Right atrium auricular region (tissue), 2 donors: Measurements from ENCODE around the gene VASP. TPM values are rescaled to one million over a fixed set of nuclear protein-coding genes. Genes with fewer than 3 reads are reported as not detected.

ENCODE experiments used
- DNase-seq: peaks from one replicate; pipeline ENCODE4 v3.0.0-alpha.2; 2019; ENCODE audit warnings: low spot score
- H3K27ac ChIP-seq, 2 donors: fragments of 200-600 bp; sonication (generic); 1 replicate in 1 of 2; 2 replicates in 1 of 2; pipeline ENCODE4 v1.5.1; 2016 to 2019
- H3K27me3 ChIP-seq, 2 donors: fragments of 200-600 bp; sonication (generic); one replicate each; pipeline versions ENCODE4 v1.5.1 to v1.6.0; 2017 to 2019
- H3K36me3 ChIP-seq: fragments of 200-600 bp; sonication (generic); one replicate; pipeline ENCODE4 v1.5.1; 2016
- H3K4me1 ChIP-seq, 2 donors: fragments of 200-600 bp; sonication (generic); one replicate each; pipeline versions ENCODE4 v1.5.1 to v1.6.0; 2017 to 2019
- H3K4me3 ChIP-seq, 2 donors: fragments of 200-600 bp; sonication (generic); 1 replicate in 1 of 2; 2 replicates in 1 of 2; pipeline ENCODE4 v1.5.1; 2017 to 2019; ENCODE audit warnings: mild to moderate bottlenecking in 1 of 2, moderate library complexity in 1 of 2
- H3K9me3 ChIP-seq, 2 donors: fragments of 200-600 bp; sonication (generic); one replicate each; pipeline ENCODE4 v1.5.1; 2019
- total RNA-seq, 2 donors: library from RNA; depleted of rRNA; stranded (reverse); fragments of >200 nt; gene quantifications; one replicate each; pipeline ENCODE4 v1.1.0, GENCODE V29; 2016
- TF ChIP-seq, protein P1 (sequence below), 2 donors: fragments of 200-600 bp; sonication (generic); IDR thresholded peaks; one replicate each; pipeline ENCODE4 v1.5.1; 2019; ENCODE audit warnings: antibody characterized with exemption in 2 of 2

VASP gene
- total RNA-seq, 2 donors from 2014 or later: 61.4 to 61.7 TPM

- Histone ChIP-seq H3K4me3 (no peak overlapping the region), H3K9me3 (no peaks in the 10 kb centered on the region), H3K27ac (no peak overlapping the region), H3K36me3 (no peaks in the 10 kb centered on the region), H3K4me1 (peaks cover 0 to 31% of the 10 kb centered on the region in 2 donors), H3K27me3 (no peaks in the 10 kb centered on the region)
- no peak for DNase-seq
- TF ChIP-seq, protein P1, sequence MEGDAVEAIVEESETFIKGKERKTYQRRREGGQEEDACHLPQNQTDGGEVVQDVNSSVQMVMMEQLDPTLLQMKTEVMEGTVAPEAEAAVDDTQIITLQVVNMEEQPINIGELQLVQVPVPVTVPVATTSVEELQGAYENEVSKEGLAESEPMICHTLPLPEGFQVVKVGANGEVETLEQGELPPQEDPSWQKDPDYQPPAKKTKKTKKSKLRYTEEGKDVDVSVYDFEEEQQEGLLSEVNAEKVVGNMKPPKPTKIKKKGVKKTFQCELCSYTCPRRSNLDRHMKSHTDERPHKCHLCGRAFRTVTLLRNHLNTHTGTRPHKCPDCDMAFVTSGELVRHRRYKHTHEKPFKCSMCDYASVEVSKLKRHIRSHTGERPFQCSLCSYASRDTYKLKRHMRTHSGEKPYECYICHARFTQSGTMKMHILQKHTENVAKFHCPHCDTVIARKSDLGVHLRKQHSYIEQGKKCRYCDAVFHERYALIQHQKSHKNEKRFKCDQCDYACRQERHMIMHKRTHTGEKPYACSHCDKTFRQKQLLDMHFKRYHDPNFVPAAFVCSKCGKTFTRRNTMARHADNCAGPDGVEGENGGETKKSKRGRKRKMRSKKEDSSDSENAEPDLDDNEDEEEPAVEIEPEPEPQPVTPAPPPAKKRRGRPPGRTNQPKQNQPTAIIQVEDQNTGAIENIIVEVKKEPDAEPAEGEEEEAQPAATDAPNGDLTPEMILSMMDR (IDR thresholded peaks at IDR 0.05): no peak
Observed at GRCh38 chr19:45502111-45502510, 5.2 kb upstream of the VASP start.

GRCh38 chr19:45503909-45504308 is 3.4 kb upstream of the VASP start:
- TF ChIP-seq, protein P1 (IDR thresholded peaks at IDR 0.05): no peak
- H3K9me3 ChIP-seq: no peaks in the 10 kb centered on the region
- no peaks in the 10 kb centered on the region for H3K36me3 ChIP-seq
- no peak overlapping the region for H3K27ac ChIP-seq
- peaks cover 0 to 14% of the 10 kb centered on the region in 2 donors for H3K4me1 ChIP-seq
- H3K4me3 ChIP-seq: no peak overlapping the region
- no peak for DNase-seq
- no peaks in the 10 kb centered on the region for H3K27me3 ChIP-seq

DNA sequence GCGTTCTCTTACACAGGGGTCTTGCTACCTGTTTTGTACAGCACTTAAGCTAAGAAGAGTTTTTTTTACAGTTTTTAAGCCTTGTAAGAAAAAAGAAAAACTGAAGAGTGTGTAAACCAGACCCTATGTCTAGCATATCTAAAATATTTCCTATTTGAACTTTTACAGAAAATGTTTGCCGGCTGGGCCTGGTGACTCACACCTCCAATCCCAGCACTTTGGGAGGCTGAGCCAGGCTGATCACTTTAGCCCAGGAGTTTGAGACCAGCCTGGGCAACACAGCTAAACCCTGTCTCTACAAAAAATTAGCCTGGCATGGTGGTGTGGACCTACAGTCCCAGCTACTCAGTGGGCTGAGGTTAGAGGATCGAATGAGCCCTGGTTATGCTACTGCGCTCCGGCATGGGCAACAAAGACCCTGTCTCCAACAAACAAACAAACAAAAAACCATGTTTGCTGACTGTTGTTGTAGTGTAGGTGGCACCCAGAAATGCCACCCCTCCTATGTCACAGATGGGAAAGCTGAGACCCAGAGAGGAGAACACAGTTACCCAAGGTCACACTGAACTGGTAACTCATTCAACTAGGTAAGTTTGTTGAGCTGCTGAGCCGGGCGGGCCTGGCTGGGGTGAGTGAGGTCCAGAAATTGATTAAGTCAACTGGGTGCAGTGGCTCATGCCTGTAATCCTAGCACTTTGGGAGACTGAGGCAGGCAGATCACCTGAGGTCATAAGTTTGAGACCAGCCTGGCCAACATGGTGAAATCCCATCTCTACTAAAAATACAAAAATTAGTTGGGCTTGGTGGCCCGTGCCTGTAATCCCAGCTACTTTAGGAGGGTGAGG is 1.9 kb upstream of the VASP start:
- Histone ChIP-seq H3K27ac (peak overlapping the region; percentile 95 to 96), H3K9me3 (no peaks in the 10 kb centered on the region), H3K4me3 (no peak overlapping the region), H3K4me1 (peaks cover 0 to 18% of the 10 kb centered on the region in 2 donors), H3K27me3 (no peaks in the 10 kb centered on the region), H3K36me3 (no peaks in the 10 kb centered on the region)
- TF ChIP-seq, protein P1 (IDR thresholded peaks at IDR 0.05): no peak
- no peak for DNase-seq

DNA sequence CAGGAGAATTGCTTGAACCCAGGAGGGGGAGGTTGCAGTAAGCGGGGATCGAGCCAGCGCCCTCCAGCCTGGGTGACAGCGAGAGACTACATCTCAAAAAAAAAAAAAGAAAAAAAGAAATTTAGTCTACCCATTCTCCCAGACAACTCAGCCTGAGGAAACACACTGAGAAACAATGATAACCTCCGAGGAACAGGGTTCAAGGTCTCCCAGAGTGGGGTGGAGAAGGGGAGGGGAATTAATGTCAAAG is 1.4 kb upstream of the VASP start:
- H3K27me3 ChIP-seq: no peaks in the 10 kb centered on the region
- H3K36me3 ChIP-seq: no peaks in the 10 kb centered on the region
- TF ChIP-seq, protein P1 (IDR thresholded peaks at IDR 0.05): no peak
- peak overlapping the region; percentile 99 to 100 for H3K4me3 ChIP-seq
- DNase-seq: no peak
- H3K9me3 ChIP-seq: no peaks in the 10 kb centered on the region
- H3K27ac ChIP-seq: peak overlapping the region; percentile 95 to 96
- H3K4me1 ChIP-seq: peaks cover 0 to 22% of the 10 kb centered on the region in 2 donors

- no peaks in the 10 kb centered on the region for H3K27me3 ChIP-seq
- H3K36me3 ChIP-seq: no peaks in the 10 kb centered on the region
- no peaks in the 10 kb centered on the region for H3K9me3 ChIP-seq
- peak overlapping the region; percentile 95 to 96 for H3K27ac ChIP-seq
- H3K4me3 ChIP-seq: peak overlapping the region; percentile 99 to 100
- peaks cover 0 to 24% of the 10 kb centered on the region in 2 donors for H3K4me1 ChIP-seq
- peak; percentile 94 for DNase-seq
- TF ChIP-seq, protein P1 (IDR thresholded peaks at IDR 0.05): peak in 1 of 2 donors; percentile 71
Observed at GRCh38 chr19:45506246-45506988, 862 bp upstream of the VASP start.
